Neural progenitor cell (in vitro differentiated cells): ENCODE measurements around the gene KISS1. TPM values are rescaled to one million over a fixed set of nuclear protein-coding genes. Genes with fewer than 3 reads are reported as not detected.

Experiments
- DNase-seq: peaks from one replicate; pipeline ENCODE4 v3.0.0-alpha.2; 2016; ENCODE audit warnings: low spot score
- H2AFZ ChIP-seq: fragments of 200-600 bp; sonication (generic); replicated peaks from 2 replicates; pipeline ENCODE4 v1.6.1; 2016; ENCODE audit warnings: antibody characterized with exemption
- H3F3A ChIP-seq: fragments of 200-600 bp; sonication (generic); 2 replicates; pipeline ENCODE4 v1.6.1; 2016; ENCODE audit warnings: antibody characterized with exemption, low read depth
- H3K27ac ChIP-seq: fragments of 200-600 bp; sonication (generic); 2 replicates; pipeline ENCODE4 v1.5.1; 2016; ENCODE audit warnings: mild to moderate bottlenecking
- H3K27me3 ChIP-seq: fragments of 200-600 bp; sonication (generic); 2 replicates; pipeline ENCODE4 v1.6.1; 2016; ENCODE audit warnings: mild to moderate bottlenecking, moderate library complexity
- H3K36me3 ChIP-seq: fragments of 200-600 bp; sonication (generic); 2 replicates; pipeline ENCODE4 v1.5.1; 2016
- H3K4me1 ChIP-seq: fragments of 200-600 bp; sonication (generic); 2 replicates; pipeline ENCODE4 v1.6.1; 2016; ENCODE audit warnings: mixed run types
- H3K4me2 ChIP-seq: fragments of 200-600 bp; sonication (generic); 2 replicates; pipeline ENCODE4 v1.6.1; 2016
- H3K4me3 ChIP-seq: fragments of 200-600 bp; sonication (generic); 2 replicates; pipeline ENCODE4 v1.5.1; 2016
- H3K79me2 ChIP-seq: fragments of 200-600 bp; sonication (generic); 2 replicates; pipeline ENCODE4 v1.6.1; 2016; ENCODE audit warnings: low read depth
- H3K9ac ChIP-seq: fragments of 200-600 bp; sonication (generic); 2 replicates; pipeline ENCODE4 v1.6.1; 2016
- H3K9me3 ChIP-seq: fragments of 200-600 bp; sonication (generic); 2 replicates; pipeline ENCODE4 v1.5.1; 2016; ENCODE audit warnings: low read depth
- H4K20me1 ChIP-seq: fragments of 200-600 bp; sonication (generic); 2 replicates; pipeline ENCODE4 v1.6.1; 2016; ENCODE audit warnings: low read depth
- H3K27ac Mint-ChIP-seq: 3 replicates; pipeline ENCODE4 v1.8.0; 2021; ENCODE audit warnings: mixed read lengths
- H3K27me3 Mint-ChIP-seq: 2 replicates; pipeline ENCODE4 v1.8.0; 2022; ENCODE audit warnings: low read depth, mild to moderate bottlenecking, inconsistent platforms, moderate library complexity, mixed read lengths; ENCODE audit not compliant: insufficient read depth
- H3K36me3 Mint-ChIP-seq: 3 replicates; pipeline ENCODE4 v1.8.0; 2021; ENCODE audit warnings: mixed read lengths
- H3K4me1 Mint-ChIP-seq: 3 replicates; pipeline ENCODE4 v1.8.0; 2021; ENCODE audit warnings: mixed read lengths
- H3K4me3 Mint-ChIP-seq: 3 replicates; pipeline ENCODE4 v1.8.0; 2021; ENCODE audit warnings: mild to moderate bottlenecking, moderate library complexity, mixed read lengths
- H3K9me3 Mint-ChIP-seq: 3 replicates; pipeline ENCODE4 v1.8.0; 2020; ENCODE audit warnings: mixed read lengths
- EZH2 ChIP-seq: fragments of 200-600 bp; sonication (generic); IDR thresholded peaks from 2 replicates; pipeline ENCODE4 v1.6.1; 2017; ENCODE audit warnings: antibody characterized with exemption, mild to moderate bottlenecking, moderate library complexity
- EZH2phosphoT487 ChIP-seq: fragments of 200-600 bp; sonication (generic); IDR thresholded peaks from 2 replicates; pipeline ENCODE4 v1.6.1; 2017; ENCODE audit warnings: antibody characterized with exemption
- total RNA-seq: library from RNA; depleted of rRNA; stranded (reverse); fragments of >200 nt; gene quantifications from 2 replicates; pipeline ENCODE4 v1.2.3, GENCODE V29; 2015; ENCODE audit warnings: low replicate concordance
- TF ChIP-seq, protein P1 (sequence below): fragments of 200-600 bp; sonication (generic); IDR thresholded peaks from 2 replicates; pipeline ENCODE4 v1.5.1; 2017; ENCODE audit warnings: antibody characterized with exemption, mild to moderate bottlenecking

Gene KISS1
- total RNA-seq, 1 donor from 2014 or later, result not detected

DNA sequence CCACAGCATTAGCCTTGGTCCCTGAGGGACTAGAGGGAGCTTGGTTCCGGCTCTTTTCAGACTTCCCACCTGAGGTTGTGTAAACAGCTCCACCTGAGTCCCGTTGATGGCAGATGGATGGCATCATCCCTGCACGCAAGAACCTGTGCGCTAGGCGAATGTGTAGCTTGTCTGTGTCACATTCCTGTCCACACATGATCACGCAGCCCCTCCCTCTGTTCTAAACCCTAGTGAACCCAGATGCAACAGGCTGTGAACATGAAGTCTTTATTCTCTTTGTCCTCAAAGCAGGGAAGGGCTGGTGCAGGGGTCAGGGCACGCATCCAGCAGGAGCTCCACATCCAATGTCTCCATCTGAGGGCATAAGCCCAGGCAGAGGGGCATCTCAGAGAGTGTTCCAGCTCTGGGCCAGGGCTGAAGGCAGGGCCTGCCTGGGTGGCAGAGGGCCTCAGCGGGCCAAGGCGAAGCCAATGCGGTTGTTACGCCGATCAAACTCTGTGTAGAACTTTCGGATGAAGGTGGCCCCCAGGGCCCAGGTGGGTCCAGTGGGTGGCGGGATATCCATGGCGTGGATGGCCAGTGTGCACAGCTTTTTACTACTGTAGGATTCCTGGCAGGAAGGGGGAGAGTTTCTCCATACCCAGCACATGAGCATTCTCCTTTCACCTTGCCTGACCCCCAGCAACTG lies 41.6 kb downstream of the KISS1 start:
- H4K20me1 ChIP-seq, result peaks cover 6% of the 10 kb centered on the region
- DNase-seq, result no peak
- H3K4me3 ChIP-seq, result no peak overlapping the region
- Mint-ChIP-seq H3K27me3 (peaks cover 20% of the 10 kb centered on the region), H3K4me3 (peak overlapping the region; percentile 15), H3K4me1 (peaks cover 19% of the 10 kb centered on the region), H3K9me3 (no peaks in the 10 kb centered on the region), H3K27ac (no peak overlapping the region), H3K36me3 (no peaks in the 10 kb centered on the region)
- peaks cover 11% of the 10 kb centered on the region for H3F3A ChIP-seq
- H3K4me1 ChIP-seq, result peaks cover 5% of the 10 kb centered on the region
- H3K27me3 ChIP-seq, result peaks cover 45% of the 10 kb centered on the region
- no peak overlapping the region for H3K27ac ChIP-seq
- H2AFZ ChIP-seq, result no peak overlapping the region
- no peak for TF ChIP-seq EZH2
- TF ChIP-seq EZH2phosphoT487, result no peak
- TF ChIP-seq, protein P1, sequence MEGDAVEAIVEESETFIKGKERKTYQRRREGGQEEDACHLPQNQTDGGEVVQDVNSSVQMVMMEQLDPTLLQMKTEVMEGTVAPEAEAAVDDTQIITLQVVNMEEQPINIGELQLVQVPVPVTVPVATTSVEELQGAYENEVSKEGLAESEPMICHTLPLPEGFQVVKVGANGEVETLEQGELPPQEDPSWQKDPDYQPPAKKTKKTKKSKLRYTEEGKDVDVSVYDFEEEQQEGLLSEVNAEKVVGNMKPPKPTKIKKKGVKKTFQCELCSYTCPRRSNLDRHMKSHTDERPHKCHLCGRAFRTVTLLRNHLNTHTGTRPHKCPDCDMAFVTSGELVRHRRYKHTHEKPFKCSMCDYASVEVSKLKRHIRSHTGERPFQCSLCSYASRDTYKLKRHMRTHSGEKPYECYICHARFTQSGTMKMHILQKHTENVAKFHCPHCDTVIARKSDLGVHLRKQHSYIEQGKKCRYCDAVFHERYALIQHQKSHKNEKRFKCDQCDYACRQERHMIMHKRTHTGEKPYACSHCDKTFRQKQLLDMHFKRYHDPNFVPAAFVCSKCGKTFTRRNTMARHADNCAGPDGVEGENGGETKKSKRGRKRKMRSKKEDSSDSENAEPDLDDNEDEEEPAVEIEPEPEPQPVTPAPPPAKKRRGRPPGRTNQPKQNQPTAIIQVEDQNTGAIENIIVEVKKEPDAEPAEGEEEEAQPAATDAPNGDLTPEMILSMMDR, result no peak
- H3K36me3 ChIP-seq, result no peaks in the 10 kb centered on the region
- no peaks in the 10 kb centered on the region for H3K79me2 ChIP-seq
- no peaks in the 10 kb centered on the region for H3K9me3 ChIP-seq
- no peak overlapping the region for H3K4me2 ChIP-seq
- H3K9ac ChIP-seq, result no peak overlapping the region

DNA sequence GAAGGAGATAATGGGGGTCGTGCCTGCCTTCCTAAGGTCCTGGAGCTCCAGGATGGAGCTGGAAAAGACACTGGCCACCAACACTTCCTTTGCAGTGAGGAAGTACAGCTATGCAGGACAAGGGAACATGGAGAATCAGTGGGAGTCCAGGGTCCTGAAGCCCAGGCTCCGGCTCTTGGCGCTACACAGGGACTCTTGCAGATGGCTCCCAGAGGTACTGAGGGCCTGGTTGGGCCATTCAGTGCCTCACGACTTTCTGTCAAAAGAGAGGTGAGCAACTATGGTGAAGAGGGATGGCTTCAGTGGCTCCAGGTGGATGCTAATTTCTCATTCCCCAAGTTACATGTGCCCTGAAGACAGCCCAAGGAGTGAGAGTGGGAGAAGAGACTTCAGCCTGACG lies 42.6 kb downstream of the KISS1 start:
- no peak overlapping the region for H2AFZ ChIP-seq
- no peaks in the 10 kb centered on the region for H3K9me3 ChIP-seq
- TF ChIP-seq EZH2phosphoT487, result no peak
- Mint-ChIP-seq H3K27me3 (peaks cover 26% of the 10 kb centered on the region), H3K4me1 (peaks cover 19% of the 10 kb centered on the region), H3K9me3 (no peaks in the 10 kb centered on the region), H3K4me3 (no peak overlapping the region), H3K36me3 (no peaks in the 10 kb centered on the region), H3K27ac (no peak overlapping the region)
- no peak overlapping the region for H3K4me3 ChIP-seq
- H3K4me2 ChIP-seq, result no peak overlapping the region
- no peak overlapping the region for H3K9ac ChIP-seq
- no peak overlapping the region for H3K27ac ChIP-seq
- peaks cover 45% of the 10 kb centered on the region for H3K27me3 ChIP-seq
- H4K20me1 ChIP-seq, result peaks cover 6% of the 10 kb centered on the region
- no peaks in the 10 kb centered on the region for H3K79me2 ChIP-seq
- H3F3A ChIP-seq, result peaks cover 11% of the 10 kb centered on the region
- no peak for DNase-seq
- peaks cover 5% of the 10 kb centered on the region for H3K4me1 ChIP-seq
- H3K36me3 ChIP-seq, result no peaks in the 10 kb centered on the region

DNA sequence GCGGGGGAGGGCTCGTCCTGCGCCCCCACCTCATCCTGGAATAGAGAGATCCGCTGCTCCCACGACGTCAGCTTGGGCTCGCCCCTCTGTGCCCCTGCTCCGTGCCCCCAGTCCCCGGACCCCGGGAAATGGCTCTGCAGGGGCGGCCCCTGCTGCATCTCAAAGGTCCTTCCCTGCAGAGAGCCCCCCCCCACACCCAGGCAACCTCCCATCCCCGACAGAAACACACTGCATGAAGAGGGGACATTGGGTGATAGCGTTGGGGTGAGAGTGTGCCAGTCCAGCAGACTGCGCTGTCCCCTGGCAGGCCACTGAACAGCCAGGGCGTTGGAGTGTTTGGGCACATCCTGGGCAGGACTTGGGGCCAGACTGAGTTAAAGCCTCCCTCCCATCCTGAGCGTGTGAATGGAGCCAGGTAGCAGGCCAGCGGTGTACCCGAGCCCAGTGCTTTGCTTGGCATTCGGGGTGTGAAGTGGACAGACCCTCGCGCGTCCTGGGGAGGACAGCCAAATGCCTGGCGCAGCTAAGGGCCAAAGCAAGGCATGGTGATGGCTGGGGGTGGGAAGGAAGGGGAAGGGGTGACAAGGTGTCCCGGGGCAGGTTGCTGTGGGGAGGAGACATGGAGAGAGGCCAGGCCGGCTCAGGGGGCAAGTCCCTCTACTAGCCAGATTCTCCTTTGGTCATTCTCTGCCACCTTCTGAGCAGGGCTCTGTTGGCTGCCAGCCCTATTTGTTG lies 43.8 kb downstream of the KISS1 start:
- peaks cover 45% of the 10 kb centered on the region for H3K27me3 ChIP-seq
- H3K9ac ChIP-seq, result no peak overlapping the region
- peak overlapping the region; percentile 89 for H2AFZ ChIP-seq
- H3K36me3 ChIP-seq, result no peaks in the 10 kb centered on the region
- peak overlapping the region; percentile 86 for H3K4me3 ChIP-seq
- H3F3A ChIP-seq, result peaks cover 13% of the 10 kb centered on the region
- Mint-ChIP-seq H3K4me3 (peak overlapping the region; percentile 85), H3K9me3 (no peaks in the 10 kb centered on the region), H3K27ac (no peak overlapping the region), H3K36me3 (no peaks in the 10 kb centered on the region), H3K4me1 (peaks cover 22% of the 10 kb centered on the region), H3K27me3 (peaks cover 30% of the 10 kb centered on the region)
- peaks cover 13% of the 10 kb centered on the region for H3K4me1 ChIP-seq
- peaks cover 6% of the 10 kb centered on the region for H4K20me1 ChIP-seq
- no peaks in the 10 kb centered on the region for H3K9me3 ChIP-seq
- TF ChIP-seq EZH2 (no peak), EZH2phosphoT487 (no peak)
- TF ChIP-seq, protein P1, result no peak
- no peak overlapping the region for H3K27ac ChIP-seq
- peak overlapping the region; percentile 90 for H3K4me2 ChIP-seq
- no peaks in the 10 kb centered on the region for H3K79me2 ChIP-seq
- DNase-seq, result no peak
